Adrenal gland (tissue), 5 donors: Measurements from ENCODE around the gene PRSS21.

ENCODE experiments used
- POLR2A ChIP-seq, 2 donors: fragments of 450-650 bp; IDR thresholded peaks; one replicate each; pipeline ENCODE4 v1.6.1; 2017; ENCODE audit warnings: antibody characterized with exemption in 2 of 2, mild to moderate bottlenecking in 2 of 2, moderate library complexity in 1 of 2
- TF ChIP-seq, protein P1 (sequence below), 6 experiments: fragments of 450-650 bp in 4 of 6; fragments of 200-600 bp in 2 of 6; sonication (generic) in 1 of 6; IDR thresholded peaks; 1 replicate in 5 of 6; 2 replicates in 1 of 6; pipeline versions ENCODE4 v1.5.1 to v1.8.0; 2016 to 2021; ENCODE audit warnings: antibody characterized with exemption in 6 of 6, mild to moderate bottlenecking in 2 of 6, moderate library complexity in 1 of 6
- donor health status: DM: no; HTN: no; CAD: no.

DNA sequence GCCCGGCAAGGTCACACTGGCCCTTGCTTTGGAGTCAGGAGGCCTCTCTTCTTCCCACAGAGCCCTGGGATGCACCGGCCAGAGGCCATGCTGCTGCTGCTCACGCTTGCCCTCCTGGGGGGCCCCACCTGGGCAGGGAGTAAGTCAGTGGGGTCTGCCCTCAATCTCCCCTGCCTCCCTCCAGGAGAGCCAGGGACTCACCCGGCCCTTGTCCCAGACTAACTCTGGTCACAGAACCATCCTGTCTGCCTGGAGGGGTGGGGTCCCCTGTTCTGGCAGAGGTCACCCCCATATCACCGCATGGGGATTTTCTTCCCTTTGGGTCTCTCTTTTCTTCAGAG lies 13.3 kb downstream of the PRSS21 start:
- TF ChIP-seq, protein P1, sequence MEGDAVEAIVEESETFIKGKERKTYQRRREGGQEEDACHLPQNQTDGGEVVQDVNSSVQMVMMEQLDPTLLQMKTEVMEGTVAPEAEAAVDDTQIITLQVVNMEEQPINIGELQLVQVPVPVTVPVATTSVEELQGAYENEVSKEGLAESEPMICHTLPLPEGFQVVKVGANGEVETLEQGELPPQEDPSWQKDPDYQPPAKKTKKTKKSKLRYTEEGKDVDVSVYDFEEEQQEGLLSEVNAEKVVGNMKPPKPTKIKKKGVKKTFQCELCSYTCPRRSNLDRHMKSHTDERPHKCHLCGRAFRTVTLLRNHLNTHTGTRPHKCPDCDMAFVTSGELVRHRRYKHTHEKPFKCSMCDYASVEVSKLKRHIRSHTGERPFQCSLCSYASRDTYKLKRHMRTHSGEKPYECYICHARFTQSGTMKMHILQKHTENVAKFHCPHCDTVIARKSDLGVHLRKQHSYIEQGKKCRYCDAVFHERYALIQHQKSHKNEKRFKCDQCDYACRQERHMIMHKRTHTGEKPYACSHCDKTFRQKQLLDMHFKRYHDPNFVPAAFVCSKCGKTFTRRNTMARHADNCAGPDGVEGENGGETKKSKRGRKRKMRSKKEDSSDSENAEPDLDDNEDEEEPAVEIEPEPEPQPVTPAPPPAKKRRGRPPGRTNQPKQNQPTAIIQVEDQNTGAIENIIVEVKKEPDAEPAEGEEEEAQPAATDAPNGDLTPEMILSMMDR (IDR thresholded peaks at IDR 0.05), result no peak
- no peak for TF ChIP-seq POLR2A (IDR thresholded peaks at IDR 0.05)
